Mesodermal cell (in vitro differentiated cells): ENCODE results near the gene PCOLCE2.

Experiments used
- H3K27ac ChIP-seq: 2 replicates; pipeline ENCODE4 v1.7.0; 2013; ENCODE audit warnings: mild to moderate bottlenecking, low read depth, low read length, moderate library complexity; ENCODE audit not compliant: severe bottlenecking
- H3K36me3 ChIP-seq: 2 replicates; pipeline ENCODE4 v1.7.1; 2013; ENCODE audit warnings: mild to moderate bottlenecking, low read length, moderate library complexity; ENCODE audit not compliant: control insufficient read depth, insufficient read depth
- H3K4me1 ChIP-seq: one replicate; pipeline ENCODE4 v1.7.1; 2013; ENCODE audit warnings: mild to moderate bottlenecking, low read length; ENCODE audit not compliant: insufficient read depth, control insufficient read depth, poor library complexity, severe bottlenecking
- H3K4me3 ChIP-seq: 2 replicates; pipeline ENCODE4 v1.7.0; 2013; ENCODE audit warnings: low read length, control low read depth, mild to moderate bottlenecking; ENCODE audit not compliant: insufficient read depth, poor library complexity, severe bottlenecking; ENCODE audit errors: extremely low read depth
- H3K9me3 ChIP-seq: 2 replicates; pipeline ENCODE4 v1.7.1; 2013; ENCODE audit warnings: mild to moderate bottlenecking, low read length, moderate library complexity; ENCODE audit not compliant: control insufficient read depth
- WGBS, 2 experiments: methylation state at CpG; one replicate each; pipeline ENCODE4 v1.1.5; 2013; ENCODE audit warnings: missing lambda C conversion rate in 2 of 2; ENCODE audit not compliant: insufficient coverage in 2 of 2; 5-methylcytosine and 5-hydroxymethylcytosine counted together

The PCOLCE2 gene

DNA sequence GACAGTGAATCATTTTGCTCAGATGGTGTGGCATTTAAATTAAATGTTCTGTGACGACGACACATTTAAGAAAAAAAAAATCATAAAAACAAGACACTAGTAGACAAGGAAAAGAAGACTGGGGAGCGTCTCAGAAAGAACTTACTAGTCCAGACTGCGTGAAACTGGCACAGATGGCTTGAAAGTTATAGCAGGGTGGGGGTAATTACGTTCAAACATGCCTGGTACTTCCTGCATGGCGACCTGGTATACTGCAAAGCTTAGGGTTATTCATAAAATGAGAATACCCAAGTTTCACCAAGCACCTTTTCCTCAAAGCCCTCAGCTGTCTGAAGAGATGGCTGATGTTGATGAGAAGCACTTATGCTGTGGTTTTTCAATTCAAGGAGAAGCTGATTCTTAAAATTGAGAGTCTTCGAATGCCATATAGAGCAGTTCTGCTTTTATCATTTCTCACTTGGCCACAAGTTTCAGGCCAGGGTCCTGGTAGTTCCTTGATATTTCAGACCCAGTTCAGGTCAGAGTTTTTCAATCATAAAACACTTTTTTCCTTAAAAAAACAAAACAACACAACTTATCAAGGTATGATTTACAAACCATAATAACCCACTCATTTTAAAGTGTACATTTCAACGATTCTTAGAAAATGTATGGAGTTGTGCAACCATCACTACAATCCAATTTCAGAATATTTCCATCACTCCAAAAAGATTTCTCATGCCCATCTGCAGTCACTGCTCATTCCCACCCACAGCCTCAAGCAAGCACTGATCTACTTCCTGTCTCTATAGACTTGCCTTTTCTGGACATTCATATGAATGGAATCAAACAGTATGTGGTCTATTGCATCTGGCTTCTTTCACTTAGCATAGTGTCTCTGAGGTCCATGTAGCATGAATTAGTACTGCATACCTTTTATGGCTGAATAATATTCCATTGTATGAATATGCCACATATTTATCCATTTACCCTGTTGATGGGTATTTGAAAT, 24.7 kb downstream of the PCOLCE2 start:
- no peak overlapping the region for H3K4me3 ChIP-seq
- H3K4me1 ChIP-seq: peaks cover 9% of the 10 kb centered on the region
- WGBS, 2 experiments: 100% methylated on average over 2 to 3 of the region's 8 CpGs
- no peaks in the 10 kb centered on the region for H3K9me3 ChIP-seq
- H3K36me3 ChIP-seq: no peaks in the 10 kb centered on the region
- no peak overlapping the region for H3K27ac ChIP-seq

DNA sequence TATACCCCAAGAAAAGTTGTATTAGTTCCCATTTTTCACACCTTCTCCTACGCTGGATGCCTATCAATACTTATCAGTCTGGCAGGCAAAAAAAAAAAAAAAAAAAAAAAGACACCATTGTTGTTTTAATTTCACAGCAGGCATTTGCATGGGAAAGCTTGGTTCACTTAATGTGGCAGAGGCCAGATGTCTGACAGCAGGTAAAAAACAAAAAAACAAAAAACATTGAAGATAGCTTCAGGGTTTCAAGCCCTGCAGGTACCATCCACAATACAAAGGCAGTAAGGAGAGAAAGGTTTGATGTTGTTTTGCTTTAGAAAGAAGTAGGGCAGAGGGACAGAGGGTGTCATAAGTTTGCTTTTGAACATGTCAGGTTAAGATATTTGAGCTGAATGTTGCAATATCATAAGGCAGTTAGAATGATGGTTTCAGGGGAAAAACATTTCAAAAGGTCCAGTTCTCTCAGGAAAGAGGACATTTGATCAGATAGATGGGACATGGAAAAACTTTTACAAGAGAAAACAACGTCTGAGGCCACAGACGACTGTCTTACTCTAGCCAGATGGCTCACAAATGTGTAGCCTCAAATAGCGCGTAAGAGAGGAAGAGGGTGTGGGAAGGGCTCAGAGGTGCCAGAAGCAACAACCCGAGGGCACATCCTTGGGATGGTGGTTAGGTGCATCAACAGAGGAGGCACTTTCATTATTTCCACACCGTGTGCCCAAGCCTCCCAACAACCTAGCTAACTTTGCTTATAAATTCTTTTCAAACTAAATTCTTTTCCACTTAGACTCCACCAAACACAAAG, 25.7 kb downstream of the PCOLCE2 start:
- Histone ChIP-seq H3K4me1 (peaks cover 9% of the 10 kb centered on the region), H3K27ac (no peak overlapping the region), H3K36me3 (no peaks in the 10 kb centered on the region), H3K4me3 (no peak overlapping the region), H3K9me3 (no peaks in the 10 kb centered on the region)
- whole genome bisulfite sequencing, 2 experiments: 23 to 48% methylated on average over 4 to 5 of the region's 7 CpGs

DNA sequence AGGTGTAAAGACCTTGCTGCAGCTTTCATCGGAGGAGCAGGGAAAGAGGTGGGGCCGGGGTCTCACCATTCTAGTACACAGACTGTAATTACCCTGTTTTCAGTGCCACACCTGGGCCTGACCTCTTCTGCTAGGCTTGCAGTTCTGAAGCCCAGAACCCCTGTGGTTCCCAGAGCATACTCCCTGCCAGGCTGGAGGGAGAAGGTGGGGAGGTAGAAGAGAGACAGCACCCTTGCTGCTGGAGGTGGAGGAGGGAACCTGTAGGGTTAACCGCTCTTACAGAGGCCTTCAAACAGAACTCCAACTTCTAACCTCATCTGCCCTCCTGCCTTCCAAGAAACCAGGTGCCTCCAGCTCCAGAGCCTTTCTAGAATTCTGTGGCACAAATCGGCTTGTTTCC, 27.0 kb downstream of the PCOLCE2 start:
- 59 to 75% methylated on average over 3 of the region's 4 CpGs for WGBS, 2 experiments
- no peak overlapping the region for H3K4me3 ChIP-seq
- H3K27ac ChIP-seq: no peak overlapping the region
- H3K36me3 ChIP-seq: no peaks in the 10 kb centered on the region
- H3K9me3 ChIP-seq: no peaks in the 10 kb centered on the region
- peaks cover 9% of the 10 kb centered on the region for H3K4me1 ChIP-seq

DNA sequence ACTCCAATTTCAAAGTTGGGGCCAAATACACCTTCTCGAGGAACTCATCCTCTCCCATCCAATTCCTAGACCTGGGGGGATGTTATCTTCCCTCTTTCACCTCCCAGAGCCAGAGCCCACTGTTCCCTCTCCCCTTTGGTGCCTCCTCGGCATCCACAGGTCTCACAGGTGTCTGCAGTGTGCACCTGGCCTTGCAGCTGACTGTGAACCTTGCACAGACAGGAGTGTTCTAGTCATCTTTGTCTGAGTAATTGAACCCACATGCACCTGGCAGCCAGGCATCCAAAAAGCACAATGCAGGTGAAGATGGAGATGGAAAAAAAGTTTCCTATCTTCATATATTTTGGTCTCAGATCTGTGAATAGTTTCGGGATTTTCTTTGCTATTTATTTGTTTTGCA, 30.8 kb downstream of the PCOLCE2 start:
- H3K36me3 ChIP-seq: no peaks in the 10 kb centered on the region
- WGBS, 2 experiments: 79 to 83% methylated on average over 2 of the region's 3 CpGs
- H3K4me1 ChIP-seq: peaks cover 3% of the 10 kb centered on the region
- H3K27ac ChIP-seq: no peak overlapping the region
- no peaks in the 10 kb centered on the region for H3K9me3 ChIP-seq
- no peak overlapping the region for H3K4me3 ChIP-seq

DNA sequence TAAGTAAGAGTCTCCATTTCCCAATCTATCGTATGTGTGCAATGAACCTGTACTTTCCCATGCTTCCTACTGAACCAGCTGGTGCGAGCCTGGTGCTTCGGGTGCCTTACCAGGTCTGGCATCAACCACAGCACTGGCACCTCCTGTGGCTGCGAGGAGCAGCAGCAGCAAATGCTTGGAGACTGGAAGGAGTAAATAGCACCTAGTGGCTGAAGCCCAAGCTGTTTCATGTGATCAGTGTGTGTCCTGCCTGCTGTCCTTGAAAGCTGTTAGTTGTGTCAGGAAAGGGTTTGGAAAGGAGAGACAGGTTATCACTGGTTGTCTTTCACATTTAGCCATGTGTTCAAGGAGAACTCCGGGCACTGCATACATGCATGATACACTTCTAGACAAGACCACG, 31.8 kb downstream of the PCOLCE2 start:
- WGBS, 2 experiments: 38 to 59% methylated on average over 4 of the region's 6 CpGs
- H3K4me3 ChIP-seq: no peak overlapping the region
- H3K36me3 ChIP-seq: no peaks in the 10 kb centered on the region
- H3K9me3 ChIP-seq: no peaks in the 10 kb centered on the region
- H3K4me1 ChIP-seq: no peaks in the 10 kb centered on the region
- no peak overlapping the region for H3K27ac ChIP-seq

DNA sequence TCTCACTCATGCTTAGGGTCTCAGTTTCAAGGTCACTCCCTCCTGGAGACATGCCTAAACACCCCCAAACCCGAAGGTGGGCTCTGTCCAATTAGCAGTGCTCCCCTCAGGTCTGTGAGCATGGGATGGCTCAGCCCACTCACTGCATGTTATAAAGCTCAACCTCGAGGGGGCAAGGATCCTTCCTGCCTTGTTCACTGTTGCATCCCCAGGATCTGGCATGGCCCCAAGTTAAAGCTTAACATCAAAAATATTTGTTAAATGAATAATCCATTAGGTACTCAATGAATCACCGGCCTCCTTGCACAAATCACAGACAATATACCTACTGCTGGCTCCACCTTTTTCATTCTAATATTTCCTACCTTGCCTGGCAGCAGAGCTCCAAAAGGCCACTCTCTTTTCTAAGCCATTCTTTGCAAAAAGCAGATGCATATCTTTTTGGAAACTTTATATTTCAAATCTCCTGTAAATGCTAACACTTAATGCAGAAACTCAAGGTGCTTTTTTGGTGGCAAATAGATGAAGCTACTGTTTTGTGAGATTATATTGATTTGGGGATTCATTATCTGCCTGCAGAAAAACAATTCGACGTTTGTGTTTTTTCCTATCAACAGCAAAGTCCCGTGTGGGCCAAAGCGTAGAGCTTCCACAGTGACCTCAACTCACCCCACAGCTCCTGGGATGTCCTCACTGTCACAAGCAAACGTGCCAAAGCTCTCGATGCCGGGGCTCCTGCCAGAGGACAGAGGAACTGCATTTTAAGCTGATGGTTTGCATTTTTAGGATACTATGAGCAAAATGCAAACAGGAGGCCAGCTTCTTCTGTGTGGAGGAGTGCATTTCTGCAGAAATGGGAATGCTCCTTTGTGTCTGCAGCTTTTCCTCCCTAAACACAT, 35.4 kb downstream of the PCOLCE2 start:
- Histone ChIP-seq H3K36me3 (no peaks in the 10 kb centered on the region), H3K4me1 (peaks cover 4% of the 10 kb centered on the region), H3K9me3 (no peaks in the 10 kb centered on the region), H3K4me3 (no peak overlapping the region), H3K27ac (no peak overlapping the region)
- WGBS, 2 experiments: 82% methylated on average over 5 to 7 of the region's 10 CpGs

DNA sequence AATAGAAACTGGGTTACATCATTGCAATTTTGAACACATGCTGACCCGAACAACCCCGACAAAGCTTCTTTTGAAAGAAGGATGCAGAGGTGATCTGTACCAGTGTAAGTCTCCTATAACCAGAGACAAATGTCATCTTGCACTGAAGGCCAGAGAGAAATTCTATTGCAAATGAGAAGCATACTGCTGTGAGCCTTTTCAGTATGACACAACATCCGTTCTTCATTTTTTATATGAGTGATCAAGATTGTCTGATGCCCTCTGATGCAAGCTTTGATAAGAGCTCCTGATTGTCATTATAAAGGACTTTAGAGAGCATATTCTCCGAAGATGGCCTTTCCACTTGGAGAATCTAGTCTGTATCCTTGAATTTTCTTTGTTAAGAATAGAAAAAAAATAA, 36.9 kb downstream of the PCOLCE2 start:
- Histone ChIP-seq H3K27ac (no peak overlapping the region), H3K9me3 (no peaks in the 10 kb centered on the region), H3K4me3 (no peak overlapping the region), H3K4me1 (peaks cover 4% of the 10 kb centered on the region), H3K36me3 (no peaks in the 10 kb centered on the region)
- WGBS, 2 experiments: 91 to 100% methylated on average over 1 to 3 of the region's 4 CpGs

DNA sequence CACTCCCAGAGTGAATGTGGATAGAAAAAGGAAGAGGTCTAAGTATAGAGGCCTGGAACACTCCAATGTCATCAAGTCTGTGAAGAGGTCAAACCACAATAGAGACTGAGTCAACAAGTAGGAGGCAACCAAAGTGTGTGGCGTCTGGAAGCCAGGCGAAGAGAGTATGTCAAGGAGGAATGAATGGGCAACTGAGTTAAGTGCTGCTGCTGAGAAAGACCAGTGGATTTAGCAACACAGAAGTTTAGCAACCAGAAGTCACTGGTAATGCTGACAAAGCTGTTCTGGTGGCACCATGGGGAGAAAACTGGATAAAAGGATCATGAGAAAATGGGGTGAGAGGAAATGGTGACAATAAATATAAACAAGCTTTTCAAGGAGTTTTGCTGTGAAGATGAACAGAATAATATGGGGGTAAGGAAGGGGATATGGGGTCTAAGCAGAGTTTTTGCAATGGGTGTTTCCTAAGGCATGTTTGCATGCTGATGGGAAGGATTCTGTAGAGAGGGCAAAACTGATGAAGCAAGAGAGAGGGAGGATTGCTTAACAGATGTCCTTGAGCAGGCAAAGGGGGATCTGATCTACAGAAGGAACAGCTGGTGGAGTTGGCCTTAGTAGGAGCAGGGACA, 38.4 kb downstream of the PCOLCE2 start:
- peaks cover 4% of the 10 kb centered on the region for H3K4me1 ChIP-seq
- 61 to 75% methylated on average over 2 of the region's 2 CpGs for WGBS, 2 experiments
- H3K36me3 ChIP-seq: no peaks in the 10 kb centered on the region
- no peak overlapping the region for H3K4me3 ChIP-seq
- no peaks in the 10 kb centered on the region for H3K9me3 ChIP-seq
- H3K27ac ChIP-seq: peak overlapping the region; percentile 11

DNA sequence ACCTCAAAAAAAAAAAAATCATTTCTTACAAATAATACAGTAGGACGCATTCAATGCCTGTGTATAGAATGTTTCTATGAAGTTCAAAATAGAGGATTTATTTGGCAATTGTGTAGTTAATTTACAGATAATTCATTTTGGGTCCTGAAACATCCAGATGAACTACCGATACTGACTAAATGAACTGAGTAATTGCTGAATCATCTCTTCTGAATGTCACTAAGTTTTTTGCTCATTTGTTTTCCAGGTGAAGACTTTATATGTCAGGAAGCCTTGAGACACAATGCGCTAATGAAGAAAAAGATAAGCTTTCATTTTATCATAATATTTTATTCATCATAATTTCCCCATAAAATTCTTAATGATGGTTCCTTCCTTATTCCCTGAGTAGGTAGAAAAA, 39.7 kb downstream of the PCOLCE2 start:
- Histone ChIP-seq H3K27ac (no peak overlapping the region), H3K36me3 (no peaks in the 10 kb centered on the region), H3K9me3 (no peaks in the 10 kb centered on the region), H3K4me3 (no peak overlapping the region), H3K4me1 (peaks cover 4% of the 10 kb centered on the region)
- 100% methylated on average over 1 of the region's 3 CpGs; no CpG with 5 or more reads in 1 of the 2 experiments for WGBS, 2 experiments
